Suprapubic skin (tissue), 4 donors: Measurements from ENCODE around the gene ADAT1. TPM values are rescaled to one million over a fixed set of nuclear protein-coding genes. Genes with fewer than 3 reads are reported as not detected.

Experiments used
- DNase-seq, 2 donors: peaks; one replicate each; pipeline ENCODE4 v3.0.0-alpha.2; 2019; ENCODE audit warnings: low spot score in 2 of 2
- H3K27ac ChIP-seq: fragments of 200-600 bp; sonication (generic); one replicate; pipeline ENCODE4 v1.5.1; 2019
- H3K27me3 ChIP-seq: fragments of 200-600 bp; sonication (generic); one replicate; pipeline ENCODE4 v1.5.1; 2019
- H3K36me3 ChIP-seq: fragments of 200-600 bp; sonication (generic); one replicate; pipeline ENCODE4 v1.5.1; 2019
- H3K4me1 ChIP-seq: fragments of 200-600 bp; sonication (generic); one replicate; pipeline ENCODE4 v1.5.1; 2019
- H3K4me3 ChIP-seq: fragments of 200-600 bp; sonication (generic); one replicate; pipeline ENCODE4 v1.5.1; 2019; ENCODE audit warnings: mild to moderate bottlenecking
- H3K9me3 ChIP-seq: fragments of 200-600 bp; sonication (generic); one replicate; pipeline ENCODE4 v1.5.1; 2019
- EP300 ChIP-seq: sonication (generic); formaldehyde crosslinking; IDR thresholded peaks from one replicate; pipeline ENCODE4 v1.6.1; 2017; ENCODE audit warnings: antibody characterized with exemption
- POLR2A ChIP-seq, 2 donors: fragments of 450-650 bp; IDR thresholded peaks; one replicate each; pipeline ENCODE4 v1.6.1; 2017; ENCODE audit warnings: antibody characterized with exemption in 2 of 2, mild to moderate bottlenecking in 2 of 2, moderate library complexity in 2 of 2
- POLR2AphosphoS5 ChIP-seq, 3 donors: sonication (generic); formaldehyde crosslinking; IDR thresholded peaks; one replicate each; pipeline ENCODE4 v1.6.1; 2017; ENCODE audit warnings: antibody characterized with exemption in 3 of 3
- WGBS: methylation state at CpG from one replicate; pipeline ENCODE4 v1.1.5; 2018; 5-methylcytosine and 5-hydroxymethylcytosine counted together
- total RNA-seq, 4 donors: library from RNA; depleted of rRNA; stranded (reverse); fragments of >200 nt; gene quantifications; one replicate each; pipeline ENCODE4 v1.1.0, GENCODE V29; 2016
- TF ChIP-seq, protein P1 (sequence below), 2 donors: fragments of 200-600 bp in 1 of 2; fragments of 450-650 bp in 1 of 2; sonication (generic) in 1 of 2; IDR thresholded peaks; one replicate each; pipeline ENCODE4 v1.5.1; 2016 to 2019; ENCODE audit warnings: antibody characterized with exemption in 2 of 2, mild to moderate bottlenecking in 1 of 2, moderate library complexity in 1 of 2

Gene ADAT1
- total RNA-seq, 4 donors from 2014 or later: 41.4 to 84.2 (median 55.2) TPM

DNA sequence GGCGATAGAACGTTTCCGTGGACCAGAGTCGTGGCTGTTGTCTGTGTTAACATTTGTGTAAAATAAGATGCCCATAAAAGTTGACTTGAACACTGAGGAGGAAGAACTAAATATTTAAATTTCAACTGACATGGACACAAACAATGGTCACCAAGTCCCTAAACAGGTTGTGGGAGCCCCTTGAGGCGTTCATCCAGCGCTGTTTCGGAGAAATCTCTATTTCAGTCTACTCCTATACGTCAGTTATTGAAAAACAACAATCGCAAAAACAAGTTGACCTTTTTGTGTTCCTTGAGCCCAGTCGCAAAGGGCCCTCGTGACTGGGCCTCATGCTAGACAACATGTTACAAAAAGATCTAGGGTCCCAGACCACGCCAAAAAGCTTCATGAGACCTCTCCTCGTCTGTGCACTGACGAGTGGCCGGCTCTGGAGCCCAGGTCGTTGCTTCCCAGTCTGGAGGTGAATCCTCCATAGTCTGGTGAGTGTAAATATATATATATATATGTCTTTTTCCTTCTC, 66.6 kb downstream of the ADAT1 start:
- Histone ChIP-seq H3K27me3 (no peaks in the 10 kb centered on the region), H3K4me3 (peak overlapping the region; percentile 68), H3K27ac (peak overlapping the region; percentile 73), H3K9me3 (no peaks in the 10 kb centered on the region), H3K4me1 (peaks cover 24% of the 10 kb centered on the region), H3K36me3 (no peaks in the 10 kb centered on the region)
- TF ChIP-seq EP300: no peak
- TF ChIP-seq POLR2A (IDR thresholded peaks at IDR 0.05): no peak
- TF ChIP-seq POLR2AphosphoS5 (IDR thresholded peaks at IDR 0.05): no peak
- TF ChIP-seq, protein P1, sequence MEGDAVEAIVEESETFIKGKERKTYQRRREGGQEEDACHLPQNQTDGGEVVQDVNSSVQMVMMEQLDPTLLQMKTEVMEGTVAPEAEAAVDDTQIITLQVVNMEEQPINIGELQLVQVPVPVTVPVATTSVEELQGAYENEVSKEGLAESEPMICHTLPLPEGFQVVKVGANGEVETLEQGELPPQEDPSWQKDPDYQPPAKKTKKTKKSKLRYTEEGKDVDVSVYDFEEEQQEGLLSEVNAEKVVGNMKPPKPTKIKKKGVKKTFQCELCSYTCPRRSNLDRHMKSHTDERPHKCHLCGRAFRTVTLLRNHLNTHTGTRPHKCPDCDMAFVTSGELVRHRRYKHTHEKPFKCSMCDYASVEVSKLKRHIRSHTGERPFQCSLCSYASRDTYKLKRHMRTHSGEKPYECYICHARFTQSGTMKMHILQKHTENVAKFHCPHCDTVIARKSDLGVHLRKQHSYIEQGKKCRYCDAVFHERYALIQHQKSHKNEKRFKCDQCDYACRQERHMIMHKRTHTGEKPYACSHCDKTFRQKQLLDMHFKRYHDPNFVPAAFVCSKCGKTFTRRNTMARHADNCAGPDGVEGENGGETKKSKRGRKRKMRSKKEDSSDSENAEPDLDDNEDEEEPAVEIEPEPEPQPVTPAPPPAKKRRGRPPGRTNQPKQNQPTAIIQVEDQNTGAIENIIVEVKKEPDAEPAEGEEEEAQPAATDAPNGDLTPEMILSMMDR (IDR thresholded peaks at IDR 0.05): no peak
- DNase-seq: no peak
- WGBS: 52% methylated on average over 16 of the region's 16 CpGs

DNA sequence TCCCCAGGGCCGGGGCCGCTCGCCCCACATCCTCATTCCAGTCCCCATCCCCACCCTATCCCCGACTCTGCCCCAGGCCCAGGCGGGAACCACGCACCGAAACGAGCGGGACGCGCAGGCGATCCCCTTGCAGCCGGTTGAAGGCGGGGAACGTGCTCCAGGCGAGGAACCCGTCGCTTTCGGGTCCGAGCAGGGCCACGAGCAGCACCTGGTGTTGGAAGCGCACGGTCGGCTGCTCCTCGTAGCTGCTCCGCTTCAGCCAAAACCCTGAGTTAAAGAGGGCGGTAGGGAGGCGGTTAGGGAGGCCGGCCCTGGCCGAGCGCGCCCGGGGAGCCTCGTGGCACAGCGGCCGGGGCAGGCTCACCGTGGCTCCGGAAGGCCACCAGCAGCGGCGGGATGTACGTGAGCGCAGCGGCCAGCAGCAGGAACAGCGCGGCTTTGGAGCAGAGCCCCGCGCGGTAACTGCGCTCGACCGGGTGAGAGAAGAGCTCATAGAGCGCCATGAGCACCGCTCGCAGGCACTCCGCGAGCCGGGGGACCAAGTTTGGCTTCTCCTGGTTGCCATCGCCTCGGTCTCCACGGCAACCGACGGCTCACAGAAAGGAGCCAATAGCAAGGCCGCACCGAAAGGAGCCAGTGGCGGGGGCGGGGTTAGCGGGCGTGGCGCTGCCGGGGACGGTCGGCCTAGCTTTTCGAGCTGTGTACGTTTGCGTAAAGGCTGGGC, 67.2 kb downstream of the ADAT1 start, which contains the start of gene TMEM231:
Gene TMEM231, minus strand, starts transcription at position 546 of the 724 bp plus-strand sequence. Its CDS starts 43 bp downstream, at position 503.
- 0% methylated on average over 45 of the region's 75 CpGs for WGBS

DNA sequence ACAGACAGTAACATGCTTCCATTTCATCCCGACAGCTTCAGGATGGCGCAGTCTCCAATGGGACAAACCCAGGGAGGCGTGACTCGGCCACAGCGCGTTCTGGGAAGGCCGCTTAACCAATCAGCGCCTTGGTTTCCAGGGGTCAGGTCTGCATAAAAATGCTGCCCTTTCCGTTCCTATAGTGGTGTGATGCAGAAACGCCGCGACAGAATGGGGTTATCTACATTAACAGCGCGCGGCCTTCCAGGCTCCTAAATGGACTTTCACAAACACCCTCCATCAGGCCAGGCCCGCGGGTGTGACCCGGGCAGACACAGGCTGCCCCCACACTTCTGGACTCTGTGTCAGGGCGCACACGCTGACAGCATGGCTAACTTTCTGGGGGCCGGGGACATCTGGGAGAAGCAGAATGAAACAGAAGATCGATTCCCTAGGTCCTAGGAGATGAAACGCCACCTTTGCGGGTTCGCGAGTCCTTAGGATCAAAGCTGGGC, 67.8 kb downstream of the ADAT1 start:
- no peak for TF ChIP-seq POLR2A (IDR thresholded peaks at IDR 0.05)
- TF ChIP-seq EP300: no peak
- TF ChIP-seq, protein P1 (IDR thresholded peaks at IDR 0.05): no peak
- no peak for TF ChIP-seq POLR2AphosphoS5 (IDR thresholded peaks at IDR 0.05)
- DNase-seq: peak; percentile 79 to 83
- Histone ChIP-seq H3K4me3 (peak overlapping the region; percentile 68), H3K36me3 (no peaks in the 10 kb centered on the region), H3K27me3 (no peaks in the 10 kb centered on the region), H3K4me1 (peaks cover 24% of the 10 kb centered on the region), H3K9me3 (no peaks in the 10 kb centered on the region), H3K27ac (peak overlapping the region; percentile 73)
- under 1% methylated on average over 9 of the region's 26 CpGs for WGBS

More for the DNA sequence above, 67.2 kb downstream of the ADAT1 start, which contains the start of gene TMEM231:
- Histone ChIP-seq H3K27ac (peak within 1 kb of the TSS; percentile 73), H3K27me3 (no peaks in the 10 kb centered on the region), H3K4me3 (peak within 1 kb of the TSS; percentile 68), H3K4me1 (peaks cover 24% of the 10 kb centered on the region), H3K36me3 (no peaks in the 10 kb centered on the region), H3K9me3 (no peaks in the 10 kb centered on the region)
- TF ChIP-seq POLR2AphosphoS5 (IDR thresholded peaks at IDR 0.05) (no peak), EP300 (no peak)
- DNase-seq: peak; percentile 98 to 99

DNA sequence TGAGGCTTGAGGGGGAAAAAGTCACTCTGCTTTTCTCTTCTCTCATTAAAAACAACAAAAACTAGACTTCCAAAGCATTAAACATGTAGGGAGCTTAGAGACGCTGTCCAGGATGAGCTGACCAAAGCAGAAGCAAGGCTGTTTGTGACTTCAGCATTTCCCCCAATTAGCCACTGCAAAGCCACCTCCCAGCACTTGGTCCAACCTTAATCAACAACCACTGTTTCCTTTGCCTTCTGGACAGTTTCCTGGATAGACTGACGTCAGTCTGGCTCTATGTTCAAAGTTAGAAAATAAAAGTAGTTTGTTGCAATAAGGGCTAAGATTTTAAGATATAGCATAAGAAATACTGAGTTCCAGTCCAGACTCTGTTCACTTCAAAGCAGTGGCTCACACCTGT, 70.1 kb downstream of the ADAT1 start:
- H3K9me3 ChIP-seq: no peaks in the 10 kb centered on the region
- 65% methylated on average over 2 of the region's 2 CpGs for WGBS
- no peaks in the 10 kb centered on the region for H3K27me3 ChIP-seq
- no peak for TF ChIP-seq EP300
- TF ChIP-seq, protein P1 (IDR thresholded peaks at IDR 0.05): no peak
- no peak for TF ChIP-seq POLR2AphosphoS5 (IDR thresholded peaks at IDR 0.05)
- no peak for TF ChIP-seq POLR2A (IDR thresholded peaks at IDR 0.05)
- no peak overlapping the region for H3K27ac ChIP-seq
- peaks cover 21% of the 10 kb centered on the region for H3K4me1 ChIP-seq
- H3K4me3 ChIP-seq: no peak overlapping the region
- H3K36me3 ChIP-seq: no peaks in the 10 kb centered on the region
- no peak for DNase-seq

DNA sequence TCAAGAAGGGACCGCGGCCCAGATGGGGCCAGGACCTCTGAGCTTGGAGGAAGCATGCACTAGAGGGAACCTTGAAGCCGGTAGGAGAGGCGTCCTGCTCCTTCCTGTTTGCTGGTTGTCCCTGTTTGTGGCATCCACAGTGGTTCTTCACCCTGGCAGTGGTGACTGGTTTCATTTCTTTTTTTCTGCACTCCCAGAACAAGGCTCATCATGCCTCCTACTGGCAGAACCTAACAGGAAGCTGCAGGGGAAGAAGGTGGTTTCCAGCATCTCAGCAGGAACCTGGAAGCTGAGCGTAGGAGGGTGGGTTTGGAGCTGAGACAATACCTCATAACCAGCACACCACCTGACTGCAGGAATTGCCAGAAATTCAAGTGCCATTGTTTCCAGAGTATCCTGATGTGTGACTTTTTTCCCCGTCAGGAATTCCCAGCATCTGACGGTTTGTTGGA, 72.8 kb downstream of the ADAT1 start:
- Histone ChIP-seq H3K27ac (peak overlapping the region; percentile 55), H3K4me1 (peaks cover 7% of the 10 kb centered on the region), H3K27me3 (no peaks in the 10 kb centered on the region), H3K4me3 (peak overlapping the region; percentile 16), H3K36me3 (no peaks in the 10 kb centered on the region), H3K9me3 (no peaks in the 10 kb centered on the region)
- no peak for DNase-seq
- TF ChIP-seq EP300: no peak
- TF ChIP-seq, protein P1 (IDR thresholded peaks at IDR 0.05): peak in 1 of 2 donors; percentile 30
- 58% methylated on average over 7 of the region's 7 CpGs for WGBS

Other genes starting within 250 kb of the ADAT1 start
- gene CFDP1, start 189.8 kb downstream of the ADAT1 start, total RNA-seq: 10 to 100 TPM; 36.7 to 81.4 (median 48.2) TPM
- gene TMEM170A, start 158.6 kb downstream of the ADAT1 start, total RNA-seq: 10 to 100 TPM; 15.8 to 17.5 (median 16.5) TPM
- gene CHST6, start 127.8 kb downstream of the ADAT1 start, total RNA-seq: under 1 TPM in 3 of 4 donors, not detected in 1; 0.17 to 0.73 (median 0.30) TPM
- under 1 TPM in 2 of 4 donors, not detected in 2; 0.31 to 0.56 TPM for gene CHST5, start 87.2 kb downstream of the ADAT1 start, total RNA-seq
- 10 to 100 TPM in 2 of 4 donors, 1 to 10 TPM in 2; 6.0 to 11.9 (median 9.3) TPM for gene TMEM231, start 67.0 kb downstream of the ADAT1 start, total RNA-seq
- gene GABARAPL2, start 56.9 kb downstream of the ADAT1 start, total RNA-seq: 100 to 1,000 TPM in 2 of 4 donors, 10 to 100 TPM in 2; 76.2 to 135 (median 99.6) TPM
- 100 to 1,000 TPM in 3 of 4 donors, 10 to 100 TPM in 1; 85.9 to 128 (median 106) TPM for gene KARS1, start 24.4 kb upstream of the ADAT1 start, total RNA-seq
- 10 to 100 TPM; 42.2 to 67.1 (median 55.8) TPM for gene TERF2IP, start 24.5 kb upstream of the ADAT1 start, total RNA-seq
- not detected for gene CPHXL2, start 53.7 kb upstream of the ADAT1 start, total RNA-seq
- gene DUXB, start 78.2 kb upstream of the ADAT1 start, total RNA-seq: not detected
- gene CPHXL, start 103.2 kb upstream of the ADAT1 start, total RNA-seq: not detected